ENCODE measurements around the gene ZBTB49. TPM values are rescaled to one million over a fixed set of nuclear protein-coding genes. Genes with fewer than 3 reads are reported as not detected.

ZBTB49 gene
- total RNA-seq, 1 experiment from 2014 or later, result 6.6 TPM

- ChIA-PET POLR2A (ENCODE audit: low non-redundant PET) (no interaction called here), CTCF (no interaction called here)
- TF ChIP-seq CTCF (conservative IDR thresholded peaks at IDR 0.05; ENCODE audit: low read depth, low read length) (no peak), EZH2 (IDR thresholded peaks at IDR 0.05; ENCODE audit: borderline replicate concordance, low read depth, low read length, poor library complexity, severe bottlenecking) (no peak)
- H3K36me3 ChIP-seq (ENCODE audit: insufficient read depth, low read length, poor library complexity, severe bottlenecking), result no peaks in the 10 kb centered on the region
- no peak overlapping the region for H3K4me3 ChIP-seq (ENCODE audit: low read depth, low read length, poor library complexity, severe bottlenecking)
- no peaks in the 10 kb centered on the region for H3K9me3 ChIP-seq (ENCODE audit: low read depth, low read length, poor library complexity, severe bottlenecking)
- intact Hi-C loops (cut with micrococcal nuclease; ENCODE audit: unreplicated experiment), result no loop called here
- no TSS peak for BruUV-seq (replicated peaks)
- no peak overlapping the region for H3K27ac ChIP-seq (ENCODE audit: low read depth, low read length, poor library complexity, severe bottlenecking)
- no peak for DNase-seq (ENCODE audit: low spot score)
- no peaks in the 10 kb centered on the region for H3K27me3 ChIP-seq (replicated peaks; ENCODE audit: insufficient read depth, low read depth, low read length, poor library complexity)
- H3K4me1 ChIP-seq (ENCODE audit: insufficient read depth, low read length, poor library complexity, severe bottlenecking), result no peaks in the 10 kb centered on the region
Observed at GRCh38 chr4:4341861-4342650, 52.0 kb downstream of the ZBTB49 start.

- Histone ChIP-seq H3K27me3 (replicated peaks; ENCODE audit: insufficient read depth, low read depth, low read length, poor library complexity) (no peaks in the 10 kb centered on the region), H3K4me3 (ENCODE audit: low read depth, low read length, poor library complexity, severe bottlenecking) (no peak overlapping the region), H3K4me1 (ENCODE audit: insufficient read depth, low read length, poor library complexity, severe bottlenecking) (no peaks in the 10 kb centered on the region), H3K27ac (ENCODE audit: low read depth, low read length, poor library complexity, severe bottlenecking) (no peak overlapping the region), H3K36me3 (ENCODE audit: insufficient read depth, low read length, poor library complexity, severe bottlenecking) (no peaks in the 10 kb centered on the region), H3K9me3 (ENCODE audit: low read depth, low read length, poor library complexity, severe bottlenecking) (no peaks in the 10 kb centered on the region)
- CTCF ChIA-PET, result no interaction called here
- TF ChIP-seq EZH2 (IDR thresholded peaks at IDR 0.05; ENCODE audit: borderline replicate concordance, low read depth, low read length, poor library complexity, severe bottlenecking), result no peak
- no peak for TF ChIP-seq CTCF (conservative IDR thresholded peaks at IDR 0.05; ENCODE audit: low read depth, low read length)
- DNase-seq (ENCODE audit: low spot score), result no peak
- POLR2A ChIA-PET (ENCODE audit: low non-redundant PET), result no interaction called here
- intact Hi-C loops (cut with micrococcal nuclease; ENCODE audit: unreplicated experiment), result no loop called here
- no TSS peak for BruUV-seq (replicated peaks)
Observed at GRCh38 chr4:4343038-4343437, 53.0 kb downstream of the ZBTB49 start.

GRCh38 chr4:4344915-4345527, 55.0 kb downstream of the ZBTB49 start:
- CTCF ChIA-PET, result no interaction called here
- Histone ChIP-seq H3K4me3 (ENCODE audit: low read depth, low read length, poor library complexity, severe bottlenecking) (no peak overlapping the region), H3K4me1 (ENCODE audit: insufficient read depth, low read length, poor library complexity, severe bottlenecking) (no peaks in the 10 kb centered on the region), H3K27ac (ENCODE audit: low read depth, low read length, poor library complexity, severe bottlenecking) (no peak overlapping the region), H3K27me3 (replicated peaks; ENCODE audit: insufficient read depth, low read depth, low read length, poor library complexity) (no peaks in the 10 kb centered on the region), H3K36me3 (ENCODE audit: insufficient read depth, low read length, poor library complexity, severe bottlenecking) (no peaks in the 10 kb centered on the region), H3K9me3 (ENCODE audit: low read depth, low read length, poor library complexity, severe bottlenecking) (no peaks in the 10 kb centered on the region)
- no peak for TF ChIP-seq EZH2 (IDR thresholded peaks at IDR 0.05; ENCODE audit: borderline replicate concordance, low read depth, low read length, poor library complexity, severe bottlenecking)
- TF ChIP-seq CTCF (conservative IDR thresholded peaks at IDR 0.05; ENCODE audit: low read depth, low read length), result no peak
- POLR2A ChIA-PET (ENCODE audit: low non-redundant PET), result no interaction called here
- intact Hi-C loops (cut with micrococcal nuclease; ENCODE audit: unreplicated experiment), result no loop called here
- no peak for DNase-seq (ENCODE audit: low spot score)
- BruUV-seq (replicated peaks), result no TSS peak
